Measurements from ENCODE around the gene SUZ12.
"Not testable (repeated sequence)": the region's sequence is repeated elsewhere in the genome, so short reads cannot be mapped to it uniquely, and the experiment has no call there.

SUZ12 gene

GRCh38 chr17:32033812-32034211, 97.0 kb downstream of the SUZ12 start:
- DNase-seq = not testable (repeated sequence)

- not testable (repeated sequence) for DNase-seq
Measured at GRCh38 chr17:32040246-32040645, 103.4 kb downstream of the SUZ12 start.

DNA sequence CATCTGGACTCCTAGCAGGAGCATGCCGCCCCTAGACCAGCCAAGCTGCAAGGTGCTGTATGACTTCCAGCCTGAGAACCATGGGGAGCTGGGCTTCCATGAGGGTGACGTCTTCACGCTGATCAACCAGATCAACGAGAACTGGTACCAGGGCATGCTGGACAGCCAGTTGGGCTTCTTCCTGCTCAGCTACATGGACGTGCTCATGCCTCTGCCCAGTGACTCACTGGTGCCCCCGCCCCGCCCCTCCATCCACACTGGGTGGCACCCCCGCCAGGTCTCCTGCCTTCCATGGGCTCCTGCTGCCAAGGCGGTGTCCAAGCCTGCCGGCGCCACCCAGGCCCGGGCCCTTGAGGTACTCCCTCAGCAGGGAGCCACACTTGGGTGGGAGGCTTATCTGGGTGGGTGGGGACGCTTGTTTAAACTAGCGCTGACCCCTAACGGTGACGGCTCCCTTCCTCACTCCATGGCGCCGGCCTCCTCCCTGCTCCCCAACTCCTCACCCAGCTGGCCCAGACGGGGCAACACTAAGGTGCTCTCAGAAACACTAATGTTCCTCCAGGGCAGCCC, 104.6 kb downstream of the SUZ12 start:
- DNase-seq = not testable (repeated sequence)

DNA sequence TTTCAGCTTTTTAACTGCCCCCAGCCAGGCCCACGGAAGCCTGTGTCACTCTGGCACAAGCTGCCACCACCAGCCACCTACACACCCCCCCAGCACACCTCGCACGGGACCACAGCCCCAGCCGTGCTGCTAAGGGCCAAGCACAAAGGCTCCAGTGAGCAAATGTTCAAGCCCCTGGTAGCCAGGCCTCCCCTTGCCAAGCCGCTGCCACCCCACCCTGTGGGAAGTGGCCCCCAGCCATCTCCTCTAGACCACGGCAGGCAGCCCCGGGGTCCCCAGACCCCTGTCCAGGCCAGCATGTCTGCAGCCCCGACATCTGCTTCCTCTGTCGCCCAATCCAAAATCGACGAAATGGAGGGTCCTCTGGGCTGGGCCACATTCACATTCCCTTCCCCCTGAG, 105.5 kb downstream of the SUZ12 start:
- DNase-seq = not testable (repeated sequence)

GRCh38 chr17:32045611-32046010, 108.8 kb downstream of the SUZ12 start:
- DNase-seq = not testable (repeated sequence)

- not testable (repeated sequence) for DNase-seq
Measured at GRCh38 chr17:32047663-32048062, 110.9 kb downstream of the SUZ12 start.
